Naive thymus-derived CD4-positive, alpha-beta T cell (primary cell): Measurements from ENCODE around the gene ARL5A. TPM values are rescaled to one million over a fixed set of nuclear protein-coding genes. Genes with fewer than 3 reads are reported as not detected.

ENCODE experiments used
- ATAC-seq: fragments of 150-1000 bp; cut with Tn5 transposase; 2 replicates; pipeline ENCODE4 v1.10.0; 2021; ENCODE audit warnings: mild to moderate bottlenecking, moderate library complexity
- CTCF ChIA-PET: fragments of 350-600 bp; sonication (Branson Sonifier 250); formaldehyde crosslinking; loops from one replicate; lab custom pipeline; 2021; ENCODE audit warnings: antibody characterized with exemption; lab: Charles Lee
- POLR2A ChIA-PET: fragments of 350-600 bp; sonication (Branson Sonifier 250); formaldehyde crosslinking; loops from one replicate; lab custom pipeline; 2021; ENCODE audit warnings: antibody characterized with exemption, inconsistent platforms; lab: Charles Lee
- DNase-seq, 9 donors: peaks; one replicate each; pipeline versions ENCODE4 v3.0.0 to v3.0.0-alpha.2; 2020 to 2022; ENCODE audit warnings: mixed read lengths in 1 of 9
- H3K27ac ChIP-seq: one replicate; pipeline ENCODE4 v1.7.0; 2013; ENCODE audit warnings: mild to moderate bottlenecking, low read depth, low read length, moderate library complexity
- H3K27me3 ChIP-seq, 2 donors: one replicate each; pipeline ENCODE4 v1.7.0; 2013; ENCODE audit warnings: low read length in 2 of 2, mild to moderate bottlenecking in 2 of 2, moderate library complexity in 2 of 2; ENCODE audit not compliant: control insufficient read depth in 2 of 2, insufficient read depth in 2 of 2
- H3K36me3 ChIP-seq, 3 experiments: 1 replicate in 2 of 3; 2 replicates in 1 of 3; pipeline ENCODE4 v1.7.0; 2013; ENCODE audit warnings: low read length in 3 of 3, mild to moderate bottlenecking in 3 of 3, moderate library complexity in 1 of 3; ENCODE audit not compliant: insufficient read depth in 3 of 3, control insufficient read depth in 2 of 3
- H3K4me1 ChIP-seq, 2 donors: one replicate each; pipeline ENCODE4 v1.7.0; 2013; ENCODE audit warnings: low read length in 2 of 2, mild to moderate bottlenecking in 2 of 2, moderate library complexity in 1 of 2; ENCODE audit not compliant: control insufficient read depth in 2 of 2, insufficient read depth in 2 of 2
- H3K4me3 ChIP-seq: 2 replicates; pipeline ENCODE4 v1.7.0; 2013; ENCODE audit warnings: mild to moderate bottlenecking, low read length
- H3K9me3 ChIP-seq, 3 experiments: 1 replicate in 2 of 3; 2 replicates in 1 of 3; pipeline ENCODE4 v1.7.0; 2013; ENCODE audit warnings: low read length in 3 of 3; ENCODE audit not compliant: control insufficient read depth in 2 of 3
- H3K27ac Mint-ChIP-seq, 9 donors: one replicate each; pipeline ENCODE4 v1.8.0; 2020 to 2022; ENCODE audit warnings: mixed read lengths in 9 of 9, mild to moderate bottlenecking in 8 of 9, moderate library complexity in 5 of 9, inconsistent platforms in 2 of 9
- H3K27me3 Mint-ChIP-seq, 5 donors: one replicate each; pipeline ENCODE4 v1.8.0; 2021 to 2022; ENCODE audit warnings: mixed read lengths in 5 of 5, mild to moderate bottlenecking in 1 of 5
- H3K36me3 Mint-ChIP-seq, 5 donors: one replicate each; pipeline ENCODE4 v1.8.0; 2020 to 2022; ENCODE audit warnings: mixed read lengths in 5 of 5, mild to moderate bottlenecking in 3 of 5, inconsistent platforms in 1 of 5
- H3K4me1 Mint-ChIP-seq, 7 donors: one replicate each; pipeline ENCODE4 v1.8.0; 2020 to 2022; ENCODE audit warnings: mixed read lengths in 7 of 7, mild to moderate bottlenecking in 3 of 7, inconsistent platforms in 1 of 7
- H3K4me3 Mint-ChIP-seq, 10 donors: one replicate each; pipeline ENCODE4 v1.8.0; 2020 to 2022; ENCODE audit warnings: mild to moderate bottlenecking in 10 of 10, mixed read lengths in 10 of 10, moderate library complexity in 6 of 10, inconsistent platforms in 2 of 10
- H3K9me3 Mint-ChIP-seq, 11 donors: one replicate each; pipeline ENCODE4 v1.8.0; 2020 to 2022; ENCODE audit warnings: mixed read lengths in 11 of 11, mild to moderate bottlenecking in 4 of 11, inconsistent platforms in 1 of 11, moderate library complexity in 1 of 11
- intact Hi-C, 2 donors: fragments of 100-400 bp; cut with micrococcal nuclease; formaldehyde crosslinking; loops; one replicate each; pipeline ENCODE4 v1.15.1; 2023
- polyA plus RNA-seq, 2 donors: library from polyadenylated mRNA; unstranded; fragments of 300-500 nt; fragmentation: Illumina TruSeq; gene quantifications; one replicate each; pipeline ENCODE4 v1.2.3, GENCODE V29; 2021
- total RNA-seq, 6 experiments: library from RNA in 5 of 6; stranded (reverse) in 5 of 6; gene quantifications; 1 replicate in 5 of 6; 2 replicates in 1 of 6; pipeline ENCODE4 v1.2.3 and lab custom pipeline; 2021 to 2026

ARL5A gene
- total and polyA plus RNA-seq, 7 experiments from 2014 or later, result 25.8 to 68.3 (median 35.6) TPM

DNA sequence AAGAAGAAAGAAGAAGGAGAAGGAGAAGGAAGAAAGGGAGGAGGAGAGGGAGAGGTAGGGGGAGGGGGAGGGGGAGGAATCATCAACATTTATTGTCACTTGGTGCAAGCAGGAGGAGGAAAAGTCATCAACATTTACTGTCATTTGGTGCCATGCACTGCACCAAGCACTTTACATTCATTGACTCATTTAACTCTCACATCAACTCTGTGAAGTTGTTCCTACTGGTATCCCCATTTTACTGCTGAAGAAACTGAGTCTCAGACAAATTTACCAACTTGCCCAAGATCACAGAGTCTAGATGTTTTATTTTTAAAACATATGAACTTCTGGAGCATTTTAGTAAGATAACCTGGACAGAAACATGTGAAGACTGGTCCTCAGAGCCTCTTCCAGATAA, 47.3 kb downstream of the ARL5A start:
- Mint-ChIP-seq H3K36me3 (peaks cover 15 to 70% (median 57%) of the 10 kb centered on the region in 5 donors), H3K4me1 (peaks cover 0 to 9% (median 0%) of the 10 kb centered on the region in 7 donors), H3K27ac (peak overlapping the region in 1 of 9 donors; percentile 49), H3K9me3 (peaks cover 0 to 17% (median 4%) of the 10 kb centered on the region in 11 donors), H3K4me3 (no peak overlapping the region), H3K27me3 (no peaks in the 10 kb centered on the region)
- Histone ChIP-seq H3K4me1 (no peaks in the 10 kb centered on the region), H3K27ac (no peak overlapping the region), H3K4me3 (no peak overlapping the region), H3K36me3 (no peaks in the 10 kb centered on the region), H3K9me3 (no peaks in the 10 kb centered on the region), H3K27me3 (no peaks in the 10 kb centered on the region)
- ATAC-seq (no peak), DNase-seq (no peak)
- intact Hi-C loops, result no loop called here
- CTCF ChIA-PET, result no interaction called here
- POLR2A ChIA-PET, result no interaction called here

DNA sequence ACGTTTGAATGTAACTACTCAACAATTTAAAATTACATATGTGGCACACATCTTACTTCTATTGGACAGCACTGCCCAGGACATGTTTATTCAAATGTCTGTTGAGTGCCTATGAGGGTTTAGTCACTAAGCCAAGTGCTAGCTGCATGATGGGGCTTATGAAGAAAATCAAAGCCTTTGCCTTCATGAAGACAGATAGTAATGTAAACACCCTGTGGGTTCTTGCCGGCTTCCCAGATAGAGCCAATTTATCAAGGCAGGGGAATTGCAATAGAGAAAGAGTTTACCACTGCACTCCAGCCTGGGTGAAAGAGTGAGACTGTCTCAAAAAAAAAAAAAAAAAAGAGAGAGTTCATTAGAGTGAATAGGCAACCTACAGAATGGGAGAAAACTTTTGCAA, 50.3 kb downstream of the ARL5A start:
- no peaks in the 10 kb centered on the region for H3K27me3 ChIP-seq
- ATAC-seq (no peak), DNase-seq (no peak)
- Mint-ChIP-seq H3K36me3 (peaks cover 6 to 64% (median 46%) of the 10 kb centered on the region in 5 donors), H3K27me3 (no peaks in the 10 kb centered on the region), H3K27ac (no peak overlapping the region), H3K9me3 (peaks cover 0 to 17% (median 3%) of the 10 kb centered on the region in 11 donors), H3K4me3 (no peak overlapping the region), H3K4me1 (peaks cover 0 to 3% (median 0%) of the 10 kb centered on the region in 7 donors)
- ChIA-PET CTCF (no interaction called here), POLR2A (no interaction called here)
- intact Hi-C loops, result no loop called here
- H3K4me1 ChIP-seq, result no peaks in the 10 kb centered on the region
- no peak overlapping the region for H3K4me3 ChIP-seq
- H3K9me3 ChIP-seq, result no peaks in the 10 kb centered on the region
- H3K36me3 ChIP-seq, result no peaks in the 10 kb centered on the region
- no peak overlapping the region for H3K27ac ChIP-seq

DNA sequence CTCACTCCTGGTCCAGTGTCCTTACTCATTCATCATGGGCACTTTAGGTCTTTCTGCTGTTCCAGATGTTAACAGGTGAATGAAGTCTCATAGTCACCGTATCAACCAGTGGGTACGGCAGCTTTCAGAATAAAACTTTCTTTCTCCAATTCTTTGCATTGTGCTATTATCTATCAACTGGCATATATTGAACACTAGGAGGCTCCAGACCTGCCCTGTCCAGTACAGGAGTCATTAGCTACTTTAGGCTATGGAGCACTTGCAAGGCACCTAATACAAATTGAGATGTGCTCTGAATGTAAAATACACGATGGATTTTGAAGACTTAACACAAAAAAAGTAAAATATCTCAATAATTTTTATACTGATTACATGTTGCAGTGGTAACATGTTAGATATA, 50.7 kb downstream of the ARL5A start:
- Histone ChIP-seq H3K4me3 (no peak overlapping the region), H3K27me3 (no peaks in the 10 kb centered on the region), H3K27ac (no peak overlapping the region), H3K4me1 (no peaks in the 10 kb centered on the region), H3K9me3 (no peaks in the 10 kb centered on the region), H3K36me3 (no peaks in the 10 kb centered on the region)
- peaks cover 0 to 17% (median 3%) of the 10 kb centered on the region in 11 donors for H3K9me3 Mint-ChIP-seq
- peaks cover 6 to 60% (median 46%) of the 10 kb centered on the region in 5 donors for H3K36me3 Mint-ChIP-seq
- intact Hi-C loops, result no loop called here
- H3K27ac Mint-ChIP-seq, result no peak overlapping the region
- ATAC-seq, result no peak
- peaks cover 0 to 3% (median 0%) of the 10 kb centered on the region in 7 donors for H3K4me1 Mint-ChIP-seq
- no peaks in the 10 kb centered on the region for H3K27me3 Mint-ChIP-seq
- DNase-seq, result no peak
- H3K4me3 Mint-ChIP-seq, result no peak overlapping the region
- ChIA-PET CTCF (no interaction called here), POLR2A (no interaction called here)

DNA sequence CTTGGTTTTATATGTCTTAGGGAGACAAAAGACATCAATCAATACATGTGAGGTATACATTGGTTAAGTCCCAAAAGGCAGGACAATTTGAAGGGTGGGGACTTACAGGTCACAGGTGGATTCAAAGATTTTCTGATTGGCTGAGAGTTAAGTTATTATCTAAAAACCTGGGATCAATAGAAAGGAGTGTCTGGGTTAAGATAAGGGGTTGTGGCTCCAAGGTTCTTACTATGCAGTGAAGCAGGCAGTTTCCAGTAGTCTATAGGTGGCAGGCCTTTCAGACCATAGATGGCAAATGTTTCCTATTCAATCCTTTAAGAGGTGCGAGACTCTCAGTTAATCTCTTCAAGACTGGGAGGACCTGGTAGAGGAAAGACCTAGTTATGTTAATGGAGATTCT, 51.9 kb downstream of the ARL5A start:
- no peak for DNase-seq
- no peaks in the 10 kb centered on the region for H3K36me3 ChIP-seq
- POLR2A ChIA-PET, result no interaction called here
- Mint-ChIP-seq H3K36me3 (peaks cover 6 to 59% (median 41%) of the 10 kb centered on the region in 5 donors), H3K4me1 (peaks cover 0 to 3% (median 0%) of the 10 kb centered on the region in 7 donors), H3K4me3 (no peak overlapping the region), H3K27me3 (no peaks in the 10 kb centered on the region), H3K9me3 (peaks cover 0 to 17% (median 3%) of the 10 kb centered on the region in 11 donors), H3K27ac (peak overlapping the region in 1 of 9 donors; percentile 32)
- H3K4me3 ChIP-seq, result no peak overlapping the region
- no peaks in the 10 kb centered on the region for H3K27me3 ChIP-seq
- H3K9me3 ChIP-seq, result no peaks in the 10 kb centered on the region
- intact Hi-C loops, result no loop called here
- H3K4me1 ChIP-seq, result no peaks in the 10 kb centered on the region
- CTCF ChIA-PET, result no interaction called here
- ATAC-seq, result no peak
- H3K27ac ChIP-seq, result no peak overlapping the region

DNA sequence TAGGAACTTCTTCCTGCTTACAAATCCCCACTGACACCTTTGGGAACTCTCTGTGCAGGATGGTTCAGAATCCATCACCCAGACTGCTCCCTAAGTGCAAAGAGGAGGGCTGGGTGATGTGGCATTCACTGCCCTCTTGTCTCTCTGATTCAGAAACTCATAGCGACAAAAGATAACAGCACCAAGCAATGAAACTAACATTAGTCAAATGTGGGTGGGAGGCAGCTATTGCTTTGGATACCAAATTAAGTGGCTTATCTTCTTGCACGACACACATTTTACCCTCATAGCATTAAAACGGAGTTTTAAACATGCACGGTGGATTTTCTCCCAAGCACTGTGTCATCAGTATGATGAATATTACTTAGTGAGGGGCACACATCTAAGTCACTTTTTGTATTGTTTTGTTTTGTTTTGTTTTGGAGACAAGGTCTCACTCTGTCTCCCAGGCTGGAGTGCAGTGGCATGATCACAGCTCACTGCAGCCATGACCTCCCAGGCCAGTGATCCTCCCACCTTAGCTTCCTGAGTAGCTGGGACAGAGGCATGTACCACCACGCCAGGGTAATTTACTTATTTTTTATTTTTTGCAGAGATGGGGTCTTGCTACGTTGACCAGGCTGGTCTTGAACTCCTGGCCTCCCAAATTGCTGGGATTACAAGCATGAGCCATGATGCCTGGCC, 53.0 kb downstream of the ARL5A start:
- H3K36me3 ChIP-seq, result no peaks in the 10 kb centered on the region
- Mint-ChIP-seq H3K36me3 (peaks cover 6 to 58% (median 40%) of the 10 kb centered on the region in 5 donors), H3K27ac (no peak overlapping the region), H3K4me1 (peaks cover 0 to 3% (median 0%) of the 10 kb centered on the region in 7 donors), H3K27me3 (no peaks in the 10 kb centered on the region), H3K4me3 (no peak overlapping the region), H3K9me3 (peaks cover 0 to 17% (median 3%) of the 10 kb centered on the region in 11 donors)
- DNase-seq (no peak), ATAC-seq (no peak)
- H3K4me1 ChIP-seq, result no peaks in the 10 kb centered on the region
- H3K4me3 ChIP-seq, result no peak overlapping the region
- intact Hi-C loops, result no loop called here
- H3K27ac ChIP-seq, result no peak overlapping the region
- no peaks in the 10 kb centered on the region for H3K9me3 ChIP-seq
- POLR2A ChIA-PET, result no interaction called here
- CTCF ChIA-PET, result no interaction called here
- no peaks in the 10 kb centered on the region for H3K27me3 ChIP-seq

DNA sequence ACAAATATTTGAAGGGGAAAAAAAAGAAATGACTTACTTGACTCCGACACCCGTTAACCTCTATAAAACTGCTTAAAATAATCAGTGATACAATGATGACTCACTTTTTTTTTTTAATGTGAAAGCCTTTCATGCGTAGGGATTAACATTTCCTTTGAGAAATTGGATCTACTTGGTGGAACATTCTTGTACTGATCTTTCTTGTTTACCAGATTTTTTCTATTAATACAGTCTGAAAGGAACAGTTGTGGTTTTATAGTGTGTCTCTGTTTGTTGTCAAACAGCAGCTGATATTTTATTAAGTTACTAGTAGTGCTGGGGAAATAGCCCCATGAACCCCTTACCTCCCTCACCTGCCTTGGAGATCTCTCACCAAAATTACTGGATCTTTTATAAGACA, 53.7 kb downstream of the ARL5A start:
- H3K27ac Mint-ChIP-seq, result no peak overlapping the region
- ATAC-seq (no peak), DNase-seq (no peak)
- H3K36me3 Mint-ChIP-seq, result peaks cover 2 to 55% (median 36%) of the 10 kb centered on the region in 5 donors
- Histone ChIP-seq H3K27me3 (no peaks in the 10 kb centered on the region), H3K4me3 (no peak overlapping the region), H3K36me3 (no peaks in the 10 kb centered on the region), H3K9me3 (no peaks in the 10 kb centered on the region), H3K4me1 (no peaks in the 10 kb centered on the region), H3K27ac (no peak overlapping the region)
- intact Hi-C loops, result no loop called here
- H3K4me1 Mint-ChIP-seq, result peaks cover 0 to 3% (median 0%) of the 10 kb centered on the region in 7 donors
- peaks cover 0 to 18% (median 5%) of the 10 kb centered on the region in 11 donors for H3K9me3 Mint-ChIP-seq
- no peak overlapping the region for H3K4me3 Mint-ChIP-seq
- no peaks in the 10 kb centered on the region for H3K27me3 Mint-ChIP-seq
- ChIA-PET CTCF (no interaction called here), POLR2A (no interaction called here)
